HEK293 (cell line): Measurements from ENCODE around the gene L2HGDH.

Experiments used
- CTCF ChIA-PET: fragments of 350-600 bp; formaldehyde crosslinking; extraction: SDS; loops from one replicate; lab custom pipeline; 2021; ENCODE audit warnings: antibody characterized with exemption; lab: Yijun Ruan, JAX
- POLR2A ChIA-PET: fragments of 300-600 bp; formaldehyde crosslinking; extraction: SDS; loops from one replicate; lab custom pipeline; 2020; ENCODE audit warnings: antibody characterized with exemption, inconsistent platforms; lab: Yijun Ruan, JAX
- H3K27ac ChIP-seq: fragments of 200-500 bp; sonication (Bioruptor generic); 2 replicates; pipeline ENCODE4 v1.5.1; 2014; ENCODE audit warnings: low read depth, low read length, control low read depth, inconsistent platforms; ENCODE audit errors: extremely low read depth
- H3K36me3 ChIP-seq, 2 experiments: fragments of 200-500 bp in 1 of 2; sonication (Bioruptor generic) in 1 of 2; 1 replicate in 1 of 2; 2 replicates in 1 of 2; pipeline ENCODE4 v1.5.1; 2014 to 2017; ENCODE audit warnings: inconsistent platforms in 2 of 2, low read length in 2 of 2; ENCODE audit not compliant: control insufficient read depth in 2 of 2, insufficient read depth in 1 of 2
- H3K4me1 ChIP-seq: fragments of 200-500 bp; sonication (Bioruptor generic); 2 replicates; pipeline ENCODE4 v1.5.1; 2014; ENCODE audit warnings: mild to moderate bottlenecking, low read length, inconsistent platforms; ENCODE audit not compliant: control insufficient read depth, insufficient read depth
- H3K4me3 ChIP-seq: 2 replicates; pipeline ENCODE4 v1.5.1; 2011; ENCODE audit warnings: low read depth, mild to moderate bottlenecking, control low read depth, low read length, moderate library complexity
- H3K9me3 ChIP-seq: fragments of 200-500 bp; sonication (Bioruptor generic); 2 replicates; pipeline ENCODE4 v1.5.1; 2014; ENCODE audit warnings: low read depth, low read length, inconsistent platforms; ENCODE audit not compliant: control insufficient read depth, insufficient read depth
- KLF16 ChIP-seq: fragments of 450-650 bp; formaldehyde crosslinking; IDR thresholded peaks from 2 replicates; pipeline ENCODE4 v1.5.1; 2017; ENCODE audit warnings: missing biosample characterization, missing genetic modification characterization
- REPIN1 ChIP-seq: fragments of 450-650 bp; formaldehyde crosslinking; IDR thresholded peaks from 2 replicates; pipeline ENCODE4 v1.5.1; 2017; ENCODE audit warnings: missing biosample characterization, missing genetic modification characterization, low read depth
- ZBTB49 ChIP-seq: fragments of 450-650 bp; formaldehyde crosslinking; IDR thresholded peaks from 2 replicates; pipeline ENCODE4 v1.5.1; 2016; ENCODE audit warnings: missing biosample characterization, missing genetic modification characterization, low read depth
- ZBTB7A ChIP-seq: fragments of 450-650 bp; formaldehyde crosslinking; IDR thresholded peaks from 2 replicates; pipeline ENCODE4 v1.5.1; 2016; ENCODE audit warnings: low read depth, missing biosample characterization, missing genetic modification characterization
- ZFP41 ChIP-seq: fragments of 450-650 bp; formaldehyde crosslinking; IDR thresholded peaks from 2 replicates; pipeline ENCODE4 v1.5.1; 2016; ENCODE audit warnings: missing biosample characterization, missing genetic modification characterization, borderline replicate concordance
- ZFP69B ChIP-seq: fragments of 450-650 bp; formaldehyde crosslinking; IDR thresholded peaks from 2 replicates; pipeline ENCODE4 v1.5.1; 2016; ENCODE audit warnings: missing biosample characterization, missing genetic modification characterization
- ZNF132 ChIP-seq: fragments of 450-650 bp; formaldehyde crosslinking; IDR thresholded peaks from 2 replicates; pipeline ENCODE4 v1.5.1; 2017; ENCODE audit warnings: missing biosample characterization, missing genetic modification characterization, borderline replicate concordance
- ZNF16 ChIP-seq: fragments of 450-650 bp; formaldehyde crosslinking; IDR thresholded peaks from 2 replicates; pipeline ENCODE4 v1.5.1; 2016; ENCODE audit warnings: low read depth, missing biosample characterization, missing genetic modification characterization
- ZNF211 ChIP-seq: fragments of 450-650 bp; formaldehyde crosslinking; IDR thresholded peaks from 2 replicates; pipeline ENCODE4 v1.5.1; 2016; ENCODE audit warnings: low read depth, missing biosample characterization, missing genetic modification characterization
- ZNF391 ChIP-seq: fragments of 450-650 bp; formaldehyde crosslinking; IDR thresholded peaks from 2 replicates; pipeline ENCODE4 v1.5.1; 2016; ENCODE audit warnings: low read depth, missing biosample characterization, missing genetic modification characterization, borderline replicate concordance
- ZNF596 ChIP-seq: fragments of 450-650 bp; IDR thresholded peaks from 2 replicates; pipeline ENCODE4 v1.5.0; 2018; ENCODE audit warnings: missing biosample characterization, mild to moderate bottlenecking, missing genetic modification characterization, moderate library complexity
- ZNF621 ChIP-seq: fragments of 450-650 bp; formaldehyde crosslinking; IDR thresholded peaks from 2 replicates; pipeline ENCODE4 v1.5.1; 2017; ENCODE audit warnings: missing biosample characterization, missing genetic modification characterization
- ZNF658 ChIP-seq: fragments of 450-650 bp; formaldehyde crosslinking; IDR thresholded peaks from 2 replicates; pipeline ENCODE4; 2016; ENCODE audit warnings: missing biosample characterization, missing genetic modification characterization
- ZNF677 ChIP-seq: fragments of 450-650 bp; IDR thresholded peaks from 2 replicates; pipeline ENCODE4 v1.5.0; 2018; ENCODE audit warnings: missing biosample characterization, mild to moderate bottlenecking, missing genetic modification characterization, moderate library complexity
- ZNF791 ChIP-seq: fragments of 450-650 bp; formaldehyde crosslinking; IDR thresholded peaks from 2 replicates; pipeline ENCODE4 v1.5.1; 2016; ENCODE audit warnings: missing biosample characterization, missing genetic modification characterization
- TF ChIP-seq, protein P1 (sequence below): fragments of 450-650 bp; formaldehyde crosslinking; IDR thresholded peaks from 2 replicates; pipeline ENCODE4 v1.5.1; 2017; ENCODE audit warnings: missing biosample characterization, missing genetic modification characterization
- TF ChIP-seq, protein P2 (sequence below): fragments of 450-650 bp; formaldehyde crosslinking; IDR thresholded peaks from 2 replicates; pipeline ENCODE4 v1.5.1; 2016; ENCODE audit warnings: missing biosample characterization, missing genetic modification characterization, borderline replicate concordance
- TF ChIP-seq, protein P3 (sequence below): fragments of 450-650 bp; formaldehyde crosslinking; IDR thresholded peaks from 2 replicates; pipeline ENCODE4 v1.5.1; 2017; ENCODE audit warnings: missing biosample characterization, missing genetic modification characterization

L2HGDH gene

GRCh38 chr14:50308363-50308915 lies 3.6 kb downstream of the L2HGDH start:
- Histone ChIP-seq H3K9me3 (no peaks in the 10 kb centered on the region), H3K4me3 (no peak overlapping the region), H3K27ac (no peak overlapping the region), H3K4me1 (no peaks in the 10 kb centered on the region), H3K36me3 (peaks cover 0 to 4% of the 10 kb centered on the region in 2 experiments; a peak in 1 of 3 replicates)
- POLR2A ChIA-PET = interaction anchor here (0.6 kb wide), 1 partner anchor 40 kb away, joined by 7 read pairs; no protein-coding TSS in a partner anchor
- TF ChIP-seq, protein P1, sequence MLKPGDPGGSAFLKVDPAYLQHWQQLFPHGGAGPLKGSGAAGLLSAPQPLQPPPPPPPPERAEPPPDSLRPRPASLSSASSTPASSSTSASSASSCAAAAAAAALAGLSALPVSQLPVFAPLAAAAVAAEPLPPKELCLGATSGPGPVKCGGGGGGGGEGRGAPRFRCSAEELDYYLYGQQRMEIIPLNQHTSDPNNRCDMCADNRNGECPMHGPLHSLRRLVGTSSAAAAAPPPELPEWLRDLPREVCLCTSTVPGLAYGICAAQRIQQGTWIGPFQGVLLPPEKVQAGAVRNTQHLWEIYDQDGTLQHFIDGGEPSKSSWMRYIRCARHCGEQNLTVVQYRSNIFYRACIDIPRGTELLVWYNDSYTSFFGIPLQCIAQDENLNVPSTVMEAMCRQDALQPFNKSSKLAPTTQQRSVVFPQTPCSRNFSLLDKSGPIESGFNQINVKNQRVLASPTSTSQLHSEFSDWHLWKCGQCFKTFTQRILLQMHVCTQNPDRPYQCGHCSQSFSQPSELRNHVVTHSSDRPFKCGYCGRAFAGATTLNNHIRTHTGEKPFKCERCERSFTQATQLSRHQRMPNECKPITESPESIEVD (tag by site-specific recombination) = no peak
- TF ChIP-seq ZNF132 (tag by site-specific recombination) (no peak), ZNF677 (tag by site-specific recombination) (no peak), ZNF16 (tag by site-specific recombination) (no peak), KLF16 (tag by site-specific recombination) (no peak), ZBTB49 (tag by site-specific recombination) (no peak), ZNF211 (tag by site-specific recombination) (no peak), ZNF621 (tag by site-specific recombination) (no peak), ZFP69B (tag by site-specific recombination) (no peak), ZNF658 (tag by site-specific recombination) (no peak), ZNF791 (tag by site-specific recombination) (no peak), ZNF596 (tag by site-specific recombination) (no peak), ZBTB7A (tag by site-specific recombination) (no peak), ZFP41 (no peak), REPIN1 (tag by site-specific recombination) (no peak), ZNF391 (tag by site-specific recombination) (no peak)
- TF ChIP-seq, protein P2, sequence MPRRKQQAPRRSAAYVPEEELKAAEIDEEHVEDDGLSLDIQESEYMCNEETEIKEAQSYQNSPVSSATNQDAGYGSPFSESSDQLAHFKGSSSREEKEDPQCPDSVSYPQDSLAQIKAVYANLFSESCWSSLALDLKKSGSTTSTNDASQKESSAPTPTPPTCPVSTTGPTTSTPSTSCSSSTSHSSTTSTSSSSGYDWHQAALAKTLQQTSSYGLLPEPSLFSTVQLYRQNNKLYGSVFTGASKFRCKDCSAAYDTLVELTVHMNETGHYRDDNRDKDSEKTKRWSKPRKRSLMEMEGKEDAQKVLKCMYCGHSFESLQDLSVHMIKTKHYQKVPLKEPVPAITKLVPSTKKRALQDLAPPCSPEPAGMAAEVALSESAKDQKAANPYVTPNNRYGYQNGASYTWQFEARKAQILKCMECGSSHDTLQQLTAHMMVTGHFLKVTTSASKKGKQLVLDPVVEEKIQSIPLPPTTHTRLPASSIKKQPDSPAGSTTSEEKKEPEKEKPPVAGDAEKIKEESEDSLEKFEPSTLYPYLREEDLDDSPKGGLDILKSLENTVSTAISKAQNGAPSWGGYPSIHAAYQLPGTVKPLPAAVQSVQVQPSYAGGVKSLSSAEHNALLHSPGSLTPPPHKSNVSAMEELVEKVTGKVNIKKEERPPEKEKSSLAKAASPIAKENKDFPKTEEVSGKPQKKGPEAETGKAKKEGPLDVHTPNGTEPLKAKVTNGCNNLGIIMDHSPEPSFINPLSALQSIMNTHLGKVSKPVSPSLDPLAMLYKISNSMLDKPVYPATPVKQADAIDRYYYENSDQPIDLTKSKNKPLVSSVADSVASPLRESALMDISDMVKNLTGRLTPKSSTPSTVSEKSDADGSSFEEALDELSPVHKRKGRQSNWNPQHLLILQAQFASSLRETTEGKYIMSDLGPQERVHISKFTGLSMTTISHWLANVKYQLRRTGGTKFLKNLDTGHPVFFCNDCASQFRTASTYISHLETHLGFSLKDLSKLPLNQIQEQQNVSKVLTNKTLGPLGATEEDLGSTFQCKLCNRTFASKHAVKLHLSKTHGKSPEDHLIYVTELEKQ = no peak
- TF ChIP-seq, protein P3, sequence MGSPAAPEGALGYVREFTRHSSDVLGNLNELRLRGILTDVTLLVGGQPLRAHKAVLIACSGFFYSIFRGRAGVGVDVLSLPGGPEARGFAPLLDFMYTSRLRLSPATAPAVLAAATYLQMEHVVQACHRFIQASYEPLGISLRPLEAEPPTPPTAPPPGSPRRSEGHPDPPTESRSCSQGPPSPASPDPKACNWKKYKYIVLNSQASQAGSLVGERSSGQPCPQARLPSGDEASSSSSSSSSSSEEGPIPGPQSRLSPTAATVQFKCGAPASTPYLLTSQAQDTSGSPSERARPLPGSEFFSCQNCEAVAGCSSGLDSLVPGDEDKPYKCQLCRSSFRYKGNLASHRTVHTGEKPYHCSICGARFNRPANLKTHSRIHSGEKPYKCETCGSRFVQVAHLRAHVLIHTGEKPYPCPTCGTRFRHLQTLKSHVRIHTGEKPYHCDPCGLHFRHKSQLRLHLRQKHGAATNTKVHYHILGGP (tag by site-specific recombination) = no peak
- CTCF ChIA-PET = no interaction called here
